ENCODE results near the gene PNPLA6. TPM values are rescaled to one million over a fixed set of nuclear protein-coding genes. Genes with fewer than 3 reads are reported as not detected.

The PNPLA6 gene
- total RNA-seq, 1 experiment from 2014 or later: 67.6 TPM

DNA sequence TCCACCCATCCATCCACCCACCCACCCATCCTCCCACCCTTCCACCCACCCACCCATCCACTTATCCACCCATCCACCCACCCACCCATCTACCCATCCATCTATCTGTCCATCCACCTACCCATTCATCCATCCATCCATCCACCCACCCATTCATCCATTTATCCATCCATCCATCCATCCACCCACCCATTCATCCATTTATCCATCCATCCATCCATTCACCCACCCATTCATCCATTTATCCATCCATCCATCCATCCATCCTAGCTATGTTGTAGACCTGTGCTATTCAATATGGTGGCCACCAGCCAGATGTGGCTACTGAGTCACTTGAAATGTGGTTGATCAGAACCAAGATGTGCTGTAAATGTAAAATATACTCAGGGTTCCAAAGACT is 65.2 kb downstream of the PNPLA6 start:
- TF ChIP-seq, protein P1, sequence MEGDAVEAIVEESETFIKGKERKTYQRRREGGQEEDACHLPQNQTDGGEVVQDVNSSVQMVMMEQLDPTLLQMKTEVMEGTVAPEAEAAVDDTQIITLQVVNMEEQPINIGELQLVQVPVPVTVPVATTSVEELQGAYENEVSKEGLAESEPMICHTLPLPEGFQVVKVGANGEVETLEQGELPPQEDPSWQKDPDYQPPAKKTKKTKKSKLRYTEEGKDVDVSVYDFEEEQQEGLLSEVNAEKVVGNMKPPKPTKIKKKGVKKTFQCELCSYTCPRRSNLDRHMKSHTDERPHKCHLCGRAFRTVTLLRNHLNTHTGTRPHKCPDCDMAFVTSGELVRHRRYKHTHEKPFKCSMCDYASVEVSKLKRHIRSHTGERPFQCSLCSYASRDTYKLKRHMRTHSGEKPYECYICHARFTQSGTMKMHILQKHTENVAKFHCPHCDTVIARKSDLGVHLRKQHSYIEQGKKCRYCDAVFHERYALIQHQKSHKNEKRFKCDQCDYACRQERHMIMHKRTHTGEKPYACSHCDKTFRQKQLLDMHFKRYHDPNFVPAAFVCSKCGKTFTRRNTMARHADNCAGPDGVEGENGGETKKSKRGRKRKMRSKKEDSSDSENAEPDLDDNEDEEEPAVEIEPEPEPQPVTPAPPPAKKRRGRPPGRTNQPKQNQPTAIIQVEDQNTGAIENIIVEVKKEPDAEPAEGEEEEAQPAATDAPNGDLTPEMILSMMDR (IDR thresholded peaks at IDR 0.05; ENCODE audit: insufficient read depth in 1 of 2, low read depth in 1 of 2, low read length in 1 of 2, severe bottlenecking in 1 of 2, unreplicated experiment in 1 of 2): no peak
- Mint-ChIP-seq H3K27ac (ENCODE audit: unreplicated experiment) (no peak overlapping the region), H3K9me3 (ENCODE audit: unreplicated experiment) (peaks cover 8% of the 10 kb centered on the region), H3K4me1 (ENCODE audit: low read depth, unreplicated experiment) (peaks cover 7% of the 10 kb centered on the region), H3K36me3 (ENCODE audit: insufficient read depth, unreplicated experiment) (peaks cover 57% of the 10 kb centered on the region), H3K4me3 (ENCODE audit: unreplicated experiment) (no peak overlapping the region), H3K27me3 (ENCODE audit: insufficient read depth, unreplicated experiment) (no peaks in the 10 kb centered on the region)
- CTCF ChIA-PET: no interaction called here
- POLR2A ChIA-PET: no interaction called here
- Histone ChIP-seq H3K27me3 (replicated peaks; ENCODE audit: control insufficient read depth, insufficient read depth, low read length) (no peaks in the 10 kb centered on the region), H3K4me3 (ENCODE audit: low read depth, low read length) (no peak overlapping the region), H3K4me1 (peaks cover 8% of the 10 kb centered on the region), H3K9me3 (no peaks in the 10 kb centered on the region), H3K36me3 (ENCODE audit: control insufficient read depth, insufficient read depth, low read length) (no peaks in the 10 kb centered on the region; the same call in 1 of the 2 replicates)
- no TSS peak for BruUV-seq (replicated peaks)
- DNase-seq: no peak
- intact Hi-C loops (cut with micrococcal nuclease; ENCODE audit: unreplicated experiment): no loop called here

DNA sequence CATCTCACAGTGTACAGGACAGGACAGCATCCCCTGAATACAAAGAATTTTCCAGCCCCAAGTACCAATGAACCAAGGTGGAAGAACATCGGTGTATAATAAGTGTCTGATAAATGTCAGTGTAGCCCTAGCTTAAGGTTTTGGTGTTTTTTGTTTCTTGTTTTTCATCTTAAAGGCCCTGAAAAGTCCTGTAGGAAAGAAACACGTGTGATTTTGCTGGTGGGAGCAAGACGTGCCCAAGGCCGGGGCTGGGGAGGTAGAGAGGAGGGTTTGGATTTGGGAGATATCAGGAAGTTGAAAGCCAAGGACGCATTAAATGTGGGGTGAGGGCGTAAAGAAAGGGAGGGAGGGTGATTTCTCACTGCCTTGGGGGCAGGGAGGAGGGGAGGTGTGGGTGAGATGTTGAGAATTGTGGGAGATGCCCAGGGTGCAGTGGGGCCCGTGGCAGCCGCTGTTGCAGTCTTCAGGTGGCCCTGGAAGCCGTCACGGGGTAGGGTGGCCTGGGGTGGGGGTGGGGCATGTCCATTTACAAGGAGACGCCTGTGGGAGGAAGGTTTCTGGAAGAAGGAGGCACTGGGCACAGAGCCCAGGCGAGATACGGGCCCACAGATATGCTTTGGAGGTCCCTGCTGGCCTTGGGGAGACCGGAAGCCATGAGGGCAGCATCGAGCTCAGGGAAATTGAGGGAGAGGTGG is 66.9 kb downstream of the PNPLA6 start:
- ChIA-PET POLR2A (no interaction called here), CTCF (no interaction called here)
- intact Hi-C loops (cut with micrococcal nuclease; ENCODE audit: unreplicated experiment): no loop called here
- peaks cover 7% of the 10 kb centered on the region for H3K4me1 Mint-ChIP-seq (ENCODE audit: low read depth, unreplicated experiment)
- peaks cover 59% of the 10 kb centered on the region for H3K36me3 Mint-ChIP-seq (ENCODE audit: insufficient read depth, unreplicated experiment)
- H3K9me3 ChIP-seq: no peaks in the 10 kb centered on the region
- no peak overlapping the region for H3K27ac Mint-ChIP-seq (ENCODE audit: unreplicated experiment)
- H3K4me3 Mint-ChIP-seq (ENCODE audit: unreplicated experiment): no peak overlapping the region
- TF ChIP-seq, protein P1 (IDR thresholded peaks at IDR 0.05; ENCODE audit: insufficient read depth in 1 of 2, low read depth in 1 of 2, low read length in 1 of 2, severe bottlenecking in 1 of 2, unreplicated experiment in 1 of 2): no peak
- no peak for DNase-seq
- H3K4me1 ChIP-seq: peaks cover under 1% of the 10 kb centered on the region; the same call in 1 of the 2 replicates
- no peaks in the 10 kb centered on the region for H3K27me3 Mint-ChIP-seq (ENCODE audit: insufficient read depth, unreplicated experiment)
- BruUV-seq (replicated peaks): no TSS peak
- H3K36me3 ChIP-seq (ENCODE audit: control insufficient read depth, insufficient read depth, low read length): no peaks in the 10 kb centered on the region; the same call in 1 of the 2 replicates
- peaks cover 11% of the 10 kb centered on the region for H3K9me3 Mint-ChIP-seq (ENCODE audit: unreplicated experiment)
- no peak overlapping the region for H3K4me3 ChIP-seq (ENCODE audit: low read depth, low read length)
- H3K27me3 ChIP-seq (replicated peaks; ENCODE audit: control insufficient read depth, insufficient read depth, low read length): no peaks in the 10 kb centered on the region

DNA sequence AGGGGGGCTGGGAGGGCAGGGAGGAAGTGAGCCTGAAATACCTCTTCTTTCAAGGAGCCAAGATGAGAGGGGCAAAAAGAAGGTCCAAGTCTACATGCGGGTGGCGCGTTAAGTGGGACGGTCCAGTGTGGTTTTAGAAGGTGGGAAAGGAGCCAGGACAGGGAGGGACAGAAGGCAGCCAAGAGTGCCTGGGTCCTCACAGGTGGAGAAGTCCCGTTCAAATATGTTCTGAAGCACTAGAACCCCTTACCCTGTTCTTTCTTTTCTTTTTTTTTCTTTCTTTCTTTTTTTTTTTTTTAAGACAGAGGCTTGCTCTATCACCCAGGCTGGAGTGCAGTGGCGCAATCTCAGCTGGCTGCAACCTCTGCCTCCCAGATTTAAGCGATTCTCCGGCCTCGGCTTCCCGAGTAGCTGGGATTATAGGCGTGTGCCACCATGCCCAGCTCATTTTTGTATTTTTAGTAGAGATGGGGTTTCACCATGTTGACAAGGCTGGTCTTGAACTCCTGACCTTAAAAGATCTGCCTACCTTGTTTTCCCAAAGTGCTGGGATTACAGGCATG is 67.5 kb downstream of the PNPLA6 start:
- no peak overlapping the region for H3K27ac Mint-ChIP-seq (ENCODE audit: unreplicated experiment)
- ChIA-PET POLR2A (no interaction called here), CTCF (no interaction called here)
- Histone ChIP-seq H3K36me3 (ENCODE audit: control insufficient read depth, insufficient read depth, low read length) (no peaks in the 10 kb centered on the region; the same call in 1 of the 2 replicates), H3K9me3 (no peaks in the 10 kb centered on the region), H3K4me1 (no peaks in the 10 kb centered on the region), H3K4me3 (ENCODE audit: low read depth, low read length) (no peak overlapping the region), H3K27me3 (replicated peaks; ENCODE audit: control insufficient read depth, insufficient read depth, low read length) (no peaks in the 10 kb centered on the region)
- peaks cover 3% of the 10 kb centered on the region for H3K4me1 Mint-ChIP-seq (ENCODE audit: low read depth, unreplicated experiment)
- peaks cover 11% of the 10 kb centered on the region for H3K9me3 Mint-ChIP-seq (ENCODE audit: unreplicated experiment)
- DNase-seq: no peak
- H3K36me3 Mint-ChIP-seq (ENCODE audit: insufficient read depth, unreplicated experiment): peaks cover 61% of the 10 kb centered on the region
- no peaks in the 10 kb centered on the region for H3K27me3 Mint-ChIP-seq (ENCODE audit: insufficient read depth, unreplicated experiment)
- intact Hi-C loops (cut with micrococcal nuclease; ENCODE audit: unreplicated experiment): no loop called here
- no TSS peak for BruUV-seq (replicated peaks)
- no peak overlapping the region for H3K4me3 Mint-ChIP-seq (ENCODE audit: unreplicated experiment)
- TF ChIP-seq, protein P1 (IDR thresholded peaks at IDR 0.05; ENCODE audit: insufficient read depth in 1 of 2, low read depth in 1 of 2, low read length in 1 of 2, severe bottlenecking in 1 of 2, unreplicated experiment in 1 of 2): no peak
